Measurements from ENCODE around the gene PLEKHS1.
"Not testable (repeated sequence)": the region's sequence is repeated elsewhere in the genome, so short reads cannot be mapped to it uniquely, and the experiment has no call there.

The PLEKHS1 gene

GRCh38 chr10:113739577-113739976, 11.9 kb upstream of the PLEKHS1 start:
- peak in 1 of 10 donors; percentile 9 for DNase-seq
- intact Hi-C loops (cut with DNase I): no loop called here

- no peak for DNase-seq
- intact Hi-C loops (cut with DNase I): no loop called here
These were observed 10.6 kb upstream of the PLEKHS1 start for GRCh38 chr10:113740850-113741249.

- intact Hi-C loops (cut with DNase I): no loop called here
- no peak for DNase-seq
These were observed 9.0 kb upstream of the PLEKHS1 start for GRCh38 chr10:113742466-113742865.

DNA sequence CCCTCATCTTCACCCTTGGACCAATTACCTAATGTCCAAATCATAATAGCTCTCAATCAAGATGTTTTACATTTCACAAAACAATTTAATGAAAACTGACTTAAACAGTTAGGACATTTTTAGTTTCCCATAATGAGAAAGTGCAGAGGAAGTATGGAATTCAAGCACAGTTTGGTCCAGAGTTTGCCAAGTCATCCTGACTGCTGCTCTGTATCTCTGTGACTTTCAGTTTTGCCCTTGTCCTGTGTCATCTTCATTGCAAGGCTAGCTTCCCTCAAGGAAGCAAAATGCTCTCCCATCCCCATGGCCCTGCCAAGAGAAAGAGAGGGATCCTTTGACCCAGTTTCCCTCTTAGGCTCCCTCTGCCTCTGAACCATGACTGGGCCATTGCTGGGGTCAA, 7.9 kb upstream of the PLEKHS1 start:
- intact Hi-C loops (cut with DNase I): no loop called here
- DNase-seq: no peak

DNA sequence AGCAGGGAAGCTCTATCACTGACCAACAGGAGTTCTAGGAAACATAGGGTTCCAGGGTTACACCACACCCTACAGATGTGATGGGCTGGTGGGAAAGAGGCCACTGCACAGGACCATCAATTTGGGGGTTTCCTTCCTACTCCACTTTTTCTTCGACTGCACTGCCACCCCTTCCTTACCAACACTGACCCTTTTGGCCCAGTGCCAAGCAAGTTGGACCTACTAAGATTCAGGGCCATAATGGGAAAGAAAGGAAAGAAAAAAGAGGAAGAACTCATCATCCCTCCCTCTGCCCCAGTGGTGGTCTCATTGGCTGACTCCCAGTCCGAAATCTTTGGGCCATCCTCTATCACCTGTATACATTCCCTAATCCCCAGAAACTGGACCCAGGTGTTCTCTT, 6.1 kb upstream of the PLEKHS1 start:
- intact Hi-C loops (cut with DNase I): no loop called here
- no peak for DNase-seq

DNA sequence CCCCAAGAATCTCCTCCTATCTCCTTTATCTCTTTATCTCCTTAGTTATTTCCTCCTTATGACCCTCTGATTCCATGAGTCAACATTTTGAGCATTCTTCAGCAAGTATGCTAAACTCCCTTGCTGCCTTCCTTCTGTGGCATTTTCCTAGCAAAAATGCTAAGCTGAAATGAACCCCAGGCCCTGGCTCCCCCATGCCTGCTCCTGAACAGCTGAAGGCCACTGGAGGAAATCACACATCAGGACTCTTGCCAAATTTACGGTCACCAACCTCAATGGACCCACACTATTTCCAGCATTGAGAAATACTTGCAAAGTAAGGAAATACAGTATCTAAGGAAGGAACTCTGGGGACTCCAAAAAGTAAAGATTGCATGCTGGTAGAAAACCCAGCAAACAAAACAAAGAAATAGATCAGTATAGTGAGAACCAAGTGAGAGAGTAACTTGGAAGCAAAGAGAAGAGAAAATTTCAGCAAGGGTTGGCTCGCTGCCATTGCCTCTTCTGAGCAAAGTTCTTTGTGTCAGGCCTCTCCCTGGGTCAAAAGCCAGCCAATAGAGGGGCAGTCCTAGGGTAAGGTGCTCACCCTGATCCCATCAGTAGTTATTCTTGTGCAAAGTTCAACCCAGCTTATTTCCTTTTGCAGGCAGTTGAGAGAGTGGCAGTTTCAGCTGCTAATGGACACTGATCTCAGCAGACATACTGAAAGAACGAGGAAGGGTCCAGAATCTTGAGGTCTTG, 5.1 kb upstream of the PLEKHS1 start:
- no peak for DNase-seq
- intact Hi-C loops (cut with DNase I): no loop called here

DNA sequence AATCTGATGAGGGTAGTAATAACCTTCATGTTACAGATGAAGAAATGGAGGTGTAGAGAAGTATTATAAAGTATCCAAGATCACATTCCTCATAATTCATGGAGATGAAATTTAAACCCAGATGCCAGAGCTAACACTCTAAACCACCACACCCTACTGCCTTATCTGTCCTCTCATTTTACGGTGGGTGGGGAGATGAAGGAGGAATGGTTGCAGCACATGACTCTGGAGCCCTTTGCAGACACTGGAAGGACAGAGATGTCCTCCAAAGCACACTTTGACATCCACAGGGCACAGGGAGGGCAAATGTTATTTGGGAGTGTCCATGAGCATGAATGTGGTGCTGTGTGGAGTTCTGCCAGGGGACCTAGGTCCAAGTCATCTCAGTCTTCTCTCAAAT, 1.1 kb downstream of the PLEKHS1 start:
- intact Hi-C loops (cut with DNase I): no loop called here
- no peak for DNase-seq

DNA sequence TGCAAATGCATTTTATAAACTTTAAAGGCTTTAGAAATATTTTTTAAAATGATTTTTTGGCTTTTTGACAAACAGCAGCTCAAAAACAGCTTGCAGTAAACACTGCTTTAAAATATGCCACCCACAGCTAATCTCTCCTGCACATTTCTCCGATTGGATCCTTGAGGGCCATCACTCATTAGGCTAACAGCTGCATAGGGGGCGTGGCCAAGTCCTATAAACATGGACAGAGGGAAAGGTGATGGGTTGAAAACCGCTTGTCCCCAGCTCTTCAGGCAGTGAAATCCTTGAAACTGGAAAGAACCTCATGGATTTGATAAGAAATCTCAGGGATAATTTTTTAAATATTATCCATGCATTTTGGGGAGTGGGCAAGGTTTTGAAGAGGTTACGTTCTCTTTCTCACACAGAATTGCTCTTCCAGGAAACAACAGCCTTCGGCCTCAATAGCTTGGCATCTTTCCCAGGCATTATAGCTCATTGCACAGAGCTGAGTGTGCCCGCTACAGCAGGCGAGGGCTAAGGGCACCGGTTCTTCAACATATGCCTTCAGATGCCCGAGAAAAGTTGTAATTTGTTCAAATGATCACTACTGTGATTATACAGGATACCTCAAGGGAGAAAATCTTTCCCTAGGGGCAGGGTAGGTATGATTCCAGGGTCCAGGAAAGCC, 1.7 kb downstream of the PLEKHS1 start:
- DNase-seq: no peak
- intact Hi-C loops (cut with DNase I): no loop called here

DNA sequence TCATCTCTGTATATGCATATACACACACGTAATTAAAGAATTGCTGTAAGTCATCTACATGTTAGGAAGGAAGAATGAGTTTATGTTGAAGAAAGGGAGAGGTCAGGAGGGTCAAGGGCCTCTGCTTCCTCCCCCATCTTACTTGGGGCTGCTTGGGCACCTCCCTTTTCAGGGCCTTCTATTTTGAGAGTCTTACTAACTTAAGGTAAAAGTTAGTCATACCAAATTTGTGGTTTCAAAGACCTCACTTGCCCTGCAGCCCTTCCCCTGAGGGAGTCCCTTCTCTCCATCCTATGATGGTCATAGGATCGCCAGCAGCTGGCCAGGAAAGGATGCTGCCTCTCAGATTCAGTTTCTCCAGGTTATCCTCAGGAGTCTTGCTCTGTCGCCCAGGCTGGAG, 2.6 kb downstream of the PLEKHS1 start:
- intact Hi-C loops (cut with DNase I): no loop called here
- DNase-seq: no peak

DNA sequence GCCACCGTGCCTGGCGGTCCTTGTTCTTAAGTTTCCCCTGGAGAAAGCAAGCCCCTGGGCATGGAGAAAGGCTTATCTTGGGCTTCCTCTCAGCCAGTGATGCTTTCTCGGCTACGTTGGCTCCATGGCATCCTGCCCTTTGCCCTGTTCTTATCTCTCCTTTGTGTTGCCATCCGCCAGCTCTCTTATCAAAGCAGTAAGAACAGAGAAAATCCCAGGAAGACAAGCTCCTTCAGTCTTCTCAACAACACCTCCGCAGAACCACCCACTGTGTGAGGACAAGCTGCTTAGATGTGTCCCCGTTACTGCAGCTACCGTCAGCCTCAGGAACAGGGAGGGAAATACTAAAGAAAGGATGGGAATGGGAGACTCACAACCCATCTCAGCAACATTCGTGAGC, 3.3 kb downstream of the PLEKHS1 start:
- DNase-seq: peak in 6 of 10 donors; percentile 15 to 84 (median 72)
- intact Hi-C loops (cut with DNase I): no loop called here

DNA sequence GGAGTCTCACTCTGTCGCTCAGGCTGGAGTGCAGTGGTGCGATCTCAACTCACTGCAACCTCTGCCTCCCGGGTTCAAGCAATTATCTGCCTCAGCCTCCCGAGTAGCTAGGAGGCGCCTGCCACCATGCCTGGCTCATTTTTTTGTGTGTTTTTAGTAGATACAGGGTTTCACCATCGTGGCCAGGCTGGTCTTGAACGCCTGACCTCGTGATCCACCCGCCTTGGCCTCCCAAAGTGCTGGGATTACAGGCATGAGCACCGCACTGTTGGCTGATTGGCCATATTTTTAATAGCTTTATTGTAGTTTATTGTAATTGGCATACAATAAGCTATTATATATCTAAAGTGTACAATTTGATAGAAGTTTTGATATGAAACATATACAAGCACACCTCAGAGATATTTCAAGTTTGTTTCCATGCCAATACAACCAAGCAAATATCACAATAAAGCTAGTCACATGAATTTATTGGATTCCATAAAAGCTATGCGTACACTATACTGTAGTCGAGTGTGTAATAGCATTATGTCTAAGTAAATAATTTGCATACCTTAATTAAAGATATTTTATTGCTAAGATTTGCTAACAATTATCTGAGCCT, 5.6 kb downstream of the PLEKHS1 start:
- DNase-seq: no peak
- intact Hi-C loops (cut with DNase I): no loop called here

DNA sequence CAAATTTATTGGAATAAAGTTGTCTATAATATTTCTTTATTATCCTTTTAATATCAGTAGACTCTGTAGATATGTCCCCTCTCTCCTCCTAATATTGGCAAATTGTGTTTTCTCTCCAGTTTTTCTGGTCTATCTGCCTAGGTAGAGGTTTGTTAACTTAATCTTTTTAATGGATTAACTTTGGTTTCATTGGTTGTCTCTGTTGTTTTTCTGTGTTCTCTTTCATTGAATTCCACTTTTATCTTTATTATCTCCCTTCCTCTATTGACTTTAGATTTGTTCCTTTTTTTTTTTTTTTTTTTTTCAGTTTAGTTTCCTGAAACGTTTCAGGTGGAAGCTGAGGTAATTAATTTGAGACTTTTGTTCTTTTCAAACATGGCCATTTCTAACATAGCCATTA, 10.6 kb downstream of the PLEKHS1 start:
- no peak for DNase-seq
- intact Hi-C loops (cut with DNase I): no loop called here

DNA sequence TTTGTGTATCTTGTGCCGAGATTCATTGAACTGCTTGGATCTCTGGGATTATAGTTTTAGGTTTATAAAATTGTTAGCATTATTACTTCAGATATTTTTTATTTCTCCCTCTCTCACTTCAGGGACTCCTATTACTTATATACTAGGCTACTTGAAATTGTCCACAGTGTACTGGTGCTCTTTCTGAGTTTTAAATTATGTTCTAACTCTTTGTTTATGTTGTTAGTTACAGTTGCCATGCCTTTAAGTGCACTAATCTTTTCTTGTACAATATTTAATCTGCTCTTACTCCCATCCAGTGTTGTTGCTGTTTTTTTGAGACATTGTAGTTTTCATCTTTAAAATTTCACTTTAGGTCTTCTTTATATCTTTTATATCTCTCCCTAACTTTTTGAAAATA, 13.1 kb downstream of the PLEKHS1 start:
- intact Hi-C loops (cut with DNase I): no loop called here
- no peak for DNase-seq

GRCh38 chr10:113765910-113766309, 14.4 kb downstream of the PLEKHS1 start:
- intact Hi-C loops (cut with DNase I): no loop called here
- no peak for DNase-seq

DNA sequence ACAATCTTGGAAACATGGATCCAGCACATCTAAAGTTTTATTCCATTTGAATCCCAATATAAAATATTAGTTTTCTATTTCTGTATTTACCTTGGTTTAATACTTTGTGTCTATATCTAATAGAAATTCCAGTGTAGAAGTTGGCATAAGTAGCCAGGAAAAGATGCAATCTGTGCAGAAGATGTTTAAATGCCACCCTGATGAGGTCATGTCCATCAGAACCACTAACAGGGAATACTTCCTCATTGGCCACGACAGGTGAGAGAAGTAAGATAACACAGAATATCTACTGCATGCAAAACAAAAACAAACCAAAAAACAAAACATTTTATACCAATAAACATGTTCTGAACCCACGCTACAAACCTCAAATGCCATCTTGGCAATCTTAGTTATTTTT, 15.7 kb downstream of the PLEKHS1 start:
- intact Hi-C loops (cut with DNase I): no loop called here
- no peak for DNase-seq

- intact Hi-C loops (cut with DNase I): no loop called here
These were observed 18.9 kb downstream of the PLEKHS1 start for GRCh38 chr10:113770346-113770745.

DNA sequence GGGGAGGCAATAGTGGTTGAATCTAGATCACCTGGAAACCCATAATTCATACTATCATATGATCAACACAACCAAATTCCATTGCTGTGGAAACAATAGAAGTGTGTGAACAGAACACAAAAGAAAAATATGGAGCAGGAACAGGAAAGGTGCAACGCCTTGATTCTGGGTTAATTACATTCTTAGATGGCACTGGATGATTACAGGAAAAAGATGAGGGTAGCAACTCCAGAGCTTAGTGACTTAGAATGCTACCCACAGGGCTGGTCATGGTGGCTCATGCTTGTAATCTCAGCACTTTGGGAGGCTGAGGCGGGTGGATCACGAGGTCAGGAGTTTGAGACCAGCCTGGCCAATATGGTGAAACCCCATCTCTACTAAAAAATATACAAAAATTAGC, 19.6 kb downstream of the PLEKHS1 start:
- intact Hi-C loops (cut with DNase I); DNase-seq: not testable (repeated sequence)

More at GRCh38 chr10:113770346-113770745, 18.9 kb downstream of the PLEKHS1 start:
- DNase-seq: no peak

DNA sequence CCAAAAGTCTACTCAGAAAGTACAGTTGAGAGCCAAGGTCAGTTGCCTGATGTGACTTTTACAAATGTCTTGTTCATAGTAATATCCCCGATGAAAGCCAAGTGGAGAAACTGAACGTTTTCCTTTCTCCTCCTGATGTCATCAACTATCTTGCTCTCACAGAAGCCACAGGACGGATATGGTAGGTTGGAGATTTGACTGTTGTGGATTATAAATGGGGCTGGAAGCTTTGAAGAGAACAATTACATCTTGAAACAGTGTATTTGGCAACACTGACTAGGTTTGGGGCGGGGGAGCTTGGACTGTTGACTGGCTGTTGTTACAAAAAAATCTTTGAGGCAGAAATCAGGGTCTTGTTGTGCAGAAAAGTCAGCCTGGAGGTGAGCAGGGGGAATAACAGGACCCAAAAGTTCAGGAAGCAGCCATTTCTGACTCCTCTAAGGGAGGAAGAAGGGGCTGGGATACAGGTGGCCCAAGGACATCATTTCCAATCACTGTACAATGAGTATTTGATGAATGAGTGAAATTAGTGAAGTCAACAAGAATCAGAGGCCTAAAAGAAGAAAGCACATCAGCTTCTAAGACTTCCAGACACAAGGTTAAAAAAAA, 24.3 kb downstream of the PLEKHS1 start:
- no peak for DNase-seq
- intact Hi-C loops (cut with DNase I): no loop called here

DNA sequence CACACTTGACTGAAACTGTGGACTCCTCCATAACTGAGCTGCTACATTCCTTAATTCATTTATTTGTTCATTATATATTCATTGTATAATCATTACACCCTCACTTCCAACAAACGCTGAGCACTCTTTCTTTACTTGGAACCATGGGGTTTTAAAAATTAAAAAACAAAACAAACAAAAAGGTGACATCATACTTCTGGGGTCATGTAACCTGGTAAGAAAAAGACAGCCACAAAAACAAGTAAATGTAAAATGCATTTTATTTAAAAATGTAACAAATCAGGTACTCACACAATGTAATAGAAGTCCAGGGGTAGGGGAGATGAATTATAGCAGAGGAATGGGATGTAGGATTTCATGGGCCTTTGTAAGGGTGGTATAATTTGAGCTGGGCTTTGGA, 25.1 kb downstream of the PLEKHS1 start:
- intact Hi-C loops (cut with DNase I): no loop called here
- DNase-seq: no peak

DNA sequence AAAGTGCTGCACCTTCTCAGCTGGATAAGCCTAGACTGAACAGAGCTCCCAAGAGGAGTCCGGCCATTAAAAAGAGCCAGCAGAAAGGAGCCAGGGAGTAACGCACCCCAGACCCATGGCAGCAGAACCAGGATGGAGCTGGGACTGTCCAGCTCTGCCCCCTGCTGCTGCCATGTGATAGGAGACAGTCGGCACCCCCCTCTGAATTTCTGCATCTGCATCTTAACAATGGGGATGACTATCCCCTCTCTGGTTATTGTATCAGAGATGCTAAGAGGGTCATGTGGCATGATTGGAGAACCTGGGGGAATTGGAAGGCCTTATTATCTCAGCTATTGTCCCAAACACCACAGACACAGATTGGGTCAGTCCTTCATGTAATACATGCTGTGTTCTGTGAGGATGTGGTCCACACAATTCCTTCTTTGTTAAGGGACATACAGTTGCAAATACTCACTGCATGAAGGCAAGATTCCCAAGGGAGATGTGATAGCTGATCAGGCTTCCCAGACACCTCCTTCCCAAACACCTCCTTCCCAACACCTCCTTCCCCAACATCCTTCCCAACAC, 29.3 kb downstream of the PLEKHS1 start:
- peak in 5 of 10 donors; percentile 14 to 94 (median 35) for DNase-seq
- intact Hi-C loops (cut with DNase I): loop anchor here (1.0 kb wide), 1 partner anchor 75 kb away; no protein-coding TSS in a partner anchor

DNA sequence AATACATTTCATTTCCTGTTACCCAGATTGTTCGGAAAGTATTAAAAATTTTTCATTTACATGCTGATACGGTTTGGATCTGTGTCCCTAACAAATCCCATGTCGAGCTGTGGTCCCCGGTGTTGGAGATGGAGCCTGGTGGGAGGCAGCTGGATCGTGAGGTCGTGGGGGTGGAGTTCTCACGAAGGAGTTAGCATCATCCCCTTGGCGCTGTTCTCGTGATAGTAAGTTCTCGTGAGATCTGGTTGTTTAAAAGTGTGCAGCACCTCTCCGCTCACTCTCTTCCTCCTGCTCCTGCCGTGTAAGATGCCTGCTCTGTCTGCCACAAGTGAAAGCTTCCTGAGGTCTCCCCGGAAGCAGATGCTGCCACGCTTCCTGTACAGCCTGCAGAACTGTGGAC, 30.9 kb downstream of the PLEKHS1 start:
- DNase-seq: peak in 1 of 10 donors; percentile 81
- intact Hi-C loops (cut with DNase I): no loop called here
